Smooth muscle cell (in vitro differentiated cells): Measurements from ENCODE around the gene PDCD1LG2. TPM values are rescaled to one million over a fixed set of nuclear protein-coding genes. Genes with fewer than 3 reads are reported as not detected.

Experiments used
- DNase-seq: peaks from one replicate; lab custom pipeline; 2025; ENCODE audit not compliant: unreplicated experiment; lab: John Stamatoyannopoulos, UW
- H2AFZ ChIP-seq: fragments of 200-600 bp; sonication (generic); 2 replicates; pipeline ENCODE4 v1.6.0; 2016; ENCODE audit warnings: antibody characterized with exemption, low read depth, mild to moderate bottlenecking
- H3F3A ChIP-seq: fragments of 200-600 bp; sonication (generic); 2 replicates; pipeline ENCODE4 v1.6.0; 2017; ENCODE audit warnings: antibody characterized with exemption, low read depth
- H3K27ac ChIP-seq: fragments of 200-600 bp; sonication (generic); 2 replicates; pipeline ENCODE4 v1.5.1; 2016; ENCODE audit warnings: low read depth, mild to moderate bottlenecking
- H3K27me3 ChIP-seq: fragments of 200-600 bp; sonication (generic); 2 replicates; pipeline ENCODE4 v1.6.1; 2016; ENCODE audit warnings: low read depth, mild to moderate bottlenecking
- H3K36me3 ChIP-seq: fragments of 200-600 bp; sonication (generic); 2 replicates; pipeline ENCODE4 v1.5.1; 2016; ENCODE audit warnings: low read depth
- H3K4me1 ChIP-seq: fragments of 200-600 bp; sonication (generic); 2 replicates; pipeline ENCODE4 v1.5.1; 2016; ENCODE audit warnings: low read depth
- H3K4me2 ChIP-seq: fragments of 200-600 bp; sonication (generic); 2 replicates; pipeline ENCODE4 v1.6.0; 2016; ENCODE audit warnings: mild to moderate bottlenecking
- H3K4me3 ChIP-seq: fragments of 200-600 bp; sonication (generic); 2 replicates; pipeline ENCODE4 v1.5.1; 2016; ENCODE audit warnings: mild to moderate bottlenecking
- H3K79me2 ChIP-seq: fragments of 200-600 bp; sonication (generic); 2 replicates; pipeline ENCODE4 v1.6.0; 2016; ENCODE audit warnings: low read depth, mild to moderate bottlenecking
- H3K9ac ChIP-seq: fragments of 200-600 bp; sonication (generic); 2 replicates; pipeline ENCODE4 v1.6.0; 2016; ENCODE audit warnings: low read depth
- H3K9me3 ChIP-seq: fragments of 200-600 bp; sonication (generic); replicated peaks from 2 replicates; pipeline ENCODE4 v1.5.1; 2016; ENCODE audit warnings: low read depth
- H4K20me1 ChIP-seq: fragments of 200-600 bp; sonication (generic); 2 replicates; pipeline ENCODE4 v1.6.0; 2016; ENCODE audit warnings: low read depth
- CTCF ChIP-seq: fragments of 200-600 bp; sonication (generic); IDR thresholded peaks from 2 replicates; pipeline ENCODE4 v1.5.1; 2017; ENCODE audit warnings: borderline replicate concordance, mild to moderate bottlenecking, antibody characterized with exemption; ENCODE audit not compliant: insufficient read depth, poor library complexity, severe bottlenecking
- WGBS: methylation state at CpG from one replicate; pipeline ENCODE4 v1.1.7; 2016; ENCODE audit warnings: low lambda C conversion rate; 5-methylcytosine and 5-hydroxymethylcytosine counted together
- polyA plus RNA-seq: library from polyadenylated mRNA; unstranded; fragments of >200 nt; fragmentation: Nextera tagmentation; extraction: Ambion mirVana; gene quantifications from 2 replicates; pipeline ENCODE4 v1.2.1, GENCODE V29; 2016
- total RNA-seq: library from RNA; depleted of rRNA; stranded (reverse); fragments of >200 nt; gene quantifications from 2 replicates; pipeline ENCODE4 v1.2.3, GENCODE V29; 2014

The PDCD1LG2 gene
- total and polyA plus RNA-seq, 2 experiments from 2014 or later, result 10.0 to 11.6 TPM

- Histone ChIP-seq H2AFZ (no peak overlapping the region), H3F3A (no peaks in the 10 kb centered on the region), H3K27me3 (no peaks in the 10 kb centered on the region), H3K9me3 (no peaks in the 10 kb centered on the region), H3K79me2 (no peaks in the 10 kb centered on the region), H3K27ac (no peak overlapping the region), H3K4me1 (no peaks in the 10 kb centered on the region), H3K36me3 (no peaks in the 10 kb centered on the region), H4K20me1 (no peaks in the 10 kb centered on the region), H3K4me2 (no peak overlapping the region), H3K4me3 (no peak overlapping the region), H3K9ac (no peak overlapping the region)
- DNase-seq, result no peak
- 92% methylated on average over 2 of the region's 2 CpGs for WGBS
- TF ChIP-seq CTCF, result no peak
These were observed 85.8 kb downstream of the PDCD1LG2 start for GRCh38 chr9:5596173-5596572.

GRCh38 chr9:5608298-5609225 lies 98.2 kb downstream of the PDCD1LG2 start:
- no peak for DNase-seq
- H3K36me3 ChIP-seq, result no peaks in the 10 kb centered on the region
- H3K4me2 ChIP-seq, result no peak overlapping the region
- H4K20me1 ChIP-seq, result no peaks in the 10 kb centered on the region
- H3K27me3 ChIP-seq, result no peaks in the 10 kb centered on the region
- no peak overlapping the region for H3K4me3 ChIP-seq
- no peaks in the 10 kb centered on the region for H3K79me2 ChIP-seq
- no peaks in the 10 kb centered on the region for H3K9me3 ChIP-seq
- H2AFZ ChIP-seq, result no peak overlapping the region
- H3K27ac ChIP-seq, result no peak overlapping the region
- no peak for TF ChIP-seq CTCF
- H3F3A ChIP-seq, result no peaks in the 10 kb centered on the region
- H3K4me1 ChIP-seq, result no peaks in the 10 kb centered on the region
- WGBS, result 88% methylated on average over 6 of the region's 6 CpGs
- no peak overlapping the region for H3K9ac ChIP-seq

- H3K4me1 ChIP-seq, result no peaks in the 10 kb centered on the region
- no peaks in the 10 kb centered on the region for H4K20me1 ChIP-seq
- H3K79me2 ChIP-seq, result no peaks in the 10 kb centered on the region
- no peak overlapping the region for H3K27ac ChIP-seq
- H3K4me2 ChIP-seq, result no peak overlapping the region
- DNase-seq, result no peak
- TF ChIP-seq CTCF, result no peak
- H2AFZ ChIP-seq, result no peak overlapping the region
- no peaks in the 10 kb centered on the region for H3F3A ChIP-seq
- H3K27me3 ChIP-seq, result no peaks in the 10 kb centered on the region
- H3K4me3 ChIP-seq, result no peak overlapping the region
- no peak overlapping the region for H3K9ac ChIP-seq
- no peaks in the 10 kb centered on the region for H3K36me3 ChIP-seq
- H3K9me3 ChIP-seq, result no peaks in the 10 kb centered on the region
- 95% methylated on average over 3 of the region's 3 CpGs for WGBS
These were observed 98.9 kb downstream of the PDCD1LG2 start for GRCh38 chr9:5609226-5609596.

GRCh38 chr9:5610491-5610890 lies 100.2 kb downstream of the PDCD1LG2 start:
- no peak overlapping the region for H3K4me3 ChIP-seq
- no peaks in the 10 kb centered on the region for H3K79me2 ChIP-seq
- 84% methylated on average over 2 of the region's 2 CpGs for WGBS
- no peak for DNase-seq
- no peak overlapping the region for H2AFZ ChIP-seq
- no peak overlapping the region for H3K27ac ChIP-seq
- no peaks in the 10 kb centered on the region for H3F3A ChIP-seq
- no peaks in the 10 kb centered on the region for H3K9me3 ChIP-seq
- H4K20me1 ChIP-seq, result no peaks in the 10 kb centered on the region
- H3K36me3 ChIP-seq, result no peaks in the 10 kb centered on the region
- no peaks in the 10 kb centered on the region for H3K27me3 ChIP-seq
- TF ChIP-seq CTCF, result no peak
- no peak overlapping the region for H3K4me2 ChIP-seq
- no peaks in the 10 kb centered on the region for H3K4me1 ChIP-seq
- H3K9ac ChIP-seq, result no peak overlapping the region
